Heart right ventricle (tissue), 16 donors: ENCODE results near the gene SGCD. TPM values are rescaled to one million over a fixed set of nuclear protein-coding genes. Genes with fewer than 3 reads are reported as not detected.

Experiments used
- ATAC-seq, 8 donors: fragments of 200-7000 bp; cut with Tn5 transposase; one replicate each; pipeline ENCODE4 v1.9.1; 2020; ENCODE audit warnings: mild to moderate bottlenecking in 8 of 8, moderate library complexity in 8 of 8, moderate number of reproducible peaks in 1 of 8
- DNase-seq, 2 donors: peaks; one replicate each; pipeline ENCODE4 v3.0.0-alpha.2; 2020
- H3K27ac ChIP-seq, 10 donors: fragments of 200-600 bp; sonication (generic) in 2 of 10; one replicate each; pipeline versions ENCODE4 v1.5.0 to v1.8.0; 2020 to 2022; ENCODE audit warnings: mild to moderate bottlenecking in 3 of 10
- H3K27me3 ChIP-seq, 7 donors: fragments of 200-600 bp; one replicate each; pipeline ENCODE4 v1.8.0; 2021 to 2022; ENCODE audit warnings: mild to moderate bottlenecking in 2 of 7
- H3K36me3 ChIP-seq, 9 donors: fragments of 200-600 bp; sonication (generic) in 1 of 9; one replicate each; pipeline versions ENCODE4 v1.5.0 to v1.8.0; 2020 to 2022; ENCODE audit warnings: mild to moderate bottlenecking in 2 of 9
- H3K4me1 ChIP-seq, 9 donors: fragments of 200-600 bp; sonication (generic) in 1 of 9; one replicate each; pipeline versions ENCODE4 v1.5.0 to v1.8.0; 2020 to 2022; ENCODE audit warnings: mild to moderate bottlenecking in 4 of 9
- H3K4me3 ChIP-seq, 10 donors: fragments of 200-600 bp; sonication (generic) in 2 of 10; one replicate each; pipeline versions ENCODE4 v1.5.0 to v1.8.0; 2020 to 2022; ENCODE audit warnings: mild to moderate bottlenecking in 7 of 10, moderate library complexity in 2 of 10
- H3K9me3 ChIP-seq, 11 donors: fragments of 200-600 bp in 10 of 11; sonication (generic) in 2 of 11; one replicate each; pipeline versions ENCODE4 v1.5.0 to v1.8.0; 2013 to 2022; ENCODE audit warnings: mild to moderate bottlenecking in 2 of 11, control low read depth in 1 of 11, moderate library complexity in 1 of 11
- CTCF ChIP-seq, 9 donors: fragments of 200-600 bp; sonication (generic) in 2 of 9; IDR thresholded peaks; one replicate each; pipeline versions ENCODE4 v1.5.0 to v1.8.0; 2021 to 2022; ENCODE audit warnings: antibody characterized with exemption in 9 of 9, mild to moderate bottlenecking in 5 of 9, moderate library complexity in 1 of 9
- WGBS, 2 donors: extraction: QIAGEN DNeasy Blood & Tissue Kit; methylation state at CpG; one replicate each; pipeline ENCODE4 v1.1.7; 2013; ENCODE audit warnings: inconsistent platforms in 1 of 2; 5-methylcytosine and 5-hydroxymethylcytosine counted together
- intact Hi-C, 10 donors: fragments of 100-400 bp; cut with DNase I; formaldehyde crosslinking; loops; one replicate each; pipeline versions ENCODE4 v1.11.1 to v1.14.2; 2022
- polyA plus RNA-seq, 2 donors: library from polyadenylated mRNA; stranded (reverse); fragments of 200-250 nt; gene quantifications; one replicate each; pipeline ENCODE4 v1.2.3, GENCODE V29; 2013
- total RNA-seq, 10 donors: library from RNA; stranded (reverse); fragmentation: NEBNext Ultra II Directional in 3 of 10; extraction: Animal tissue kit (Norgen Biotek cat#: 25700) in 3 of 10; gene quantifications; one replicate each; pipeline versions ENCODE4 v1.2.1 to v1.2.4, GENCODE V29; 2021 to 2023
- donor health status: Arrhythmogenic right ventricular cardiomyopathy.
- donor health status: ischemic (EF 13 %, LVEDD 7.1; RV severe dilation, severe dysfunction).
- donor health status: healthy with polysubstance abuse.
- donor health status: DM: no; HTN: yes; CAD: no.
- donor health status: DM: no; HTN: no; CAD: no.
- donor health status: ischemic (EF 25% LVEDD 6.9; RV normal size, moderate dysfunction).
- donor health status: ischemic (EF 25% LVEDD 5.7; RV mildly dilated, moderate dysfunction).
- donor health status: healthy.
- donor health status: DM: yes; HTN: yes; CAD: no.
- donor health status: Ischemic cardiomyopathy.
- donor health status: ischemic (EF 35%, LVEDD 5.7; RV mildly dilated, moderate dysfunction).
- donor health status: nonischemic (EF 11% LVEDD 7.7; RV severe dilation, severe dysfunction).
- donor health status: DM: yes; HTN: yes; CAD: no.
- donor health status: PGD.
- donor health status: ischemic (EF 29% LVEDD 5.4; RV normal size, mild dysfunction).
- donor health status: nonischemic (EF 23%, LVEDD 6.1; RV moderate dilation, normal function).

The SGCD gene
- total and polyA plus RNA-seq, 12 donors: 12.0 to 153 (median 99.6) TPM

GRCh38 chr5:156585999-156586398 lies 259.0 kb downstream of the SGCD start:
- 71 to 78% methylated on average over 4 of the region's 4 CpGs for WGBS, 2 donors
- intact Hi-C loops: loop anchor here in 2 of 10 donors (10.0 kb wide), 2 partner anchors 111 to 229 kb away; no protein-coding TSS in a partner anchor
- no peaks in the 10 kb centered on the region for H3K27me3 ChIP-seq
- peak overlapping the region in 8 of 10 donors; percentile 11 to 86 (median 72) for H3K27ac ChIP-seq
- TF ChIP-seq CTCF (IDR thresholded peaks at IDR 0.05): no peak
- peaks cover 4 to 57% (median 26%) of the 10 kb centered on the region in 9 donors for H3K4me1 ChIP-seq
- DNase-seq (no peak), ATAC-seq (no peak)
- H3K36me3 ChIP-seq: no peaks in the 10 kb centered on the region
- H3K9me3 ChIP-seq: peaks cover 0 to 5% (median 0%) of the 10 kb centered on the region in 11 donors
- H3K4me3 ChIP-seq: no peak overlapping the region

GRCh38 chr5:156587012-156587411 lies 260.0 kb downstream of the SGCD start:
- peak overlapping the region in 8 of 10 donors; percentile 4 to 86 (median 64) for H3K27ac ChIP-seq
- ATAC-seq (no peak), DNase-seq (no peak)
- intact Hi-C loops: loop anchor here in 2 of 10 donors (10.0 kb wide), 2 partner anchors 112 to 228 kb away; no protein-coding TSS in a partner anchor
- no peak overlapping the region for H3K4me3 ChIP-seq
- H3K9me3 ChIP-seq: no peaks in the 10 kb centered on the region
- H3K27me3 ChIP-seq: no peaks in the 10 kb centered on the region
- no peaks in the 10 kb centered on the region for H3K36me3 ChIP-seq
- no peak for TF ChIP-seq CTCF (IDR thresholded peaks at IDR 0.05)
- WGBS, 2 donors: 8 to 12% methylated on average over 2 of the region's 2 CpGs
- H3K4me1 ChIP-seq: peaks cover 4 to 52% (median 22%) of the 10 kb centered on the region in 9 donors

- Histone ChIP-seq H3K4me1 (peaks cover 4 to 46% (median 19%) of the 10 kb centered on the region in 9 donors), H3K27me3 (no peaks in the 10 kb centered on the region), H3K9me3 (no peaks in the 10 kb centered on the region), H3K4me3 (no peak overlapping the region), H3K27ac (peak overlapping the region in 2 of 10 donors; percentile 41 to 86), H3K36me3 (no peaks in the 10 kb centered on the region)
- WGBS, 2 donors: 83 to 86% methylated on average over 2 of the region's 2 CpGs
- ATAC-seq: no peak
- intact Hi-C loops: loop anchor here in 2 of 10 donors (10.0 kb wide), 2 partner anchors 114 to 226 kb away; no protein-coding TSS in a partner anchor
- no peak for TF ChIP-seq CTCF (IDR thresholded peaks at IDR 0.05)
- no peak for DNase-seq
Measured at GRCh38 chr5:156588306-156588705, 261.3 kb downstream of the SGCD start.

- intact Hi-C loops: loop anchor here in 2 of 10 donors (10.0 kb wide), 2 partner anchors 115 to 225 kb away; no protein-coding TSS in a partner anchor
Measured at GRCh38 chr5:156589104-156589945, 262.4 kb downstream of the SGCD start.

More at GRCh38 chr5:156589104-156589945, 262.4 kb downstream of the SGCD start:
- H3K36me3 ChIP-seq: no peaks in the 10 kb centered on the region
- H3K27me3 ChIP-seq: no peaks in the 10 kb centered on the region
- no peak overlapping the region for H3K4me3 ChIP-seq
- H3K4me1 ChIP-seq: peaks cover 4 to 41% (median 19%) of the 10 kb centered on the region in 9 donors
- ATAC-seq: no peak
- no peak for TF ChIP-seq CTCF (IDR thresholded peaks at IDR 0.05)
- no peaks in the 10 kb centered on the region for H3K9me3 ChIP-seq
- DNase-seq: no peak
- no peak overlapping the region for H3K27ac ChIP-seq
- 72 to 83% methylated on average over 4 of the region's 4 CpGs for WGBS, 2 donors
